Right lobe of liver (tissue), 6 donors: ENCODE results near the gene PRDM4. TPM values are rescaled to one million over a fixed set of nuclear protein-coding genes. Genes with fewer than 3 reads are reported as not detected.

Experiments
- ATAC-seq, 4 donors: fragments of 200-7000 bp; cut with Tn5 transposase; one replicate each; pipeline ENCODE4 v1.9.1; 2020; ENCODE audit warnings: mild to moderate bottlenecking in 4 of 4, moderate library complexity in 4 of 4
- DNase-seq, 3 donors: peaks; one replicate each; pipeline ENCODE4 v3.0.0-alpha.2; 2020
- H3K27ac ChIP-seq, 3 donors: fragments of 200-600 bp; one replicate each; pipeline ENCODE4 v1.8.0; 2022
- H3K27me3 ChIP-seq, 2 donors: fragments of 200-600 bp; one replicate each; pipeline ENCODE4 v1.8.0; 2022
- H3K36me3 ChIP-seq, 4 donors: fragments of 200-600 bp; sonication (generic) in 1 of 4; one replicate each; pipeline versions ENCODE4 v1.5.1 to v1.8.0; 2017 to 2022; ENCODE audit warnings: control low read depth in 1 of 4
- H3K4me1 ChIP-seq, 4 donors: fragments of 200-600 bp; sonication (generic) in 1 of 4; one replicate each; pipeline versions ENCODE4 v1.5.1 to v1.8.0; 2017 to 2022; ENCODE audit warnings: control low read depth in 1 of 4
- H3K4me3 ChIP-seq, 3 donors: fragments of 200-600 bp; one replicate each; pipeline ENCODE4 v1.8.0; 2022
- H3K9me3 ChIP-seq, 4 donors: fragments of 200-600 bp; sonication (generic) in 1 of 4; one replicate each; pipeline versions ENCODE4 v1.5.1 to v1.8.0; 2017 to 2022; ENCODE audit warnings: control low read depth in 1 of 4
- POLR2A ChIP-seq: fragments of 450-650 bp; IDR thresholded peaks from one replicate; pipeline ENCODE4 v1.6.1; 2017; ENCODE audit warnings: antibody characterized with exemption, mild to moderate bottlenecking
- WGBS: methylation state at CpG from one replicate; pipeline ENCODE4 v1.1.6; 2018; ENCODE audit warnings: low coverage, low lambda C conversion rate; ENCODE audit not compliant: insufficient coverage; ENCODE audit errors: missing lambda C conversion rate; 5-methylcytosine and 5-hydroxymethylcytosine counted together
- intact Hi-C, 2 donors: fragments of 100-400 bp; cut with DNase I; formaldehyde crosslinking; loops; one replicate each; pipeline versions ENCODE4 v1.11.2 to v1.14.1; 2022
- total RNA-seq, 6 experiments: library from RNA; depleted of rRNA in 2 of 6; stranded (reverse); fragments of >200 nt in 2 of 6; fragmentation: NEBNext Ultra II Directional in 3 of 6; extraction: Animal tissue kit (Norgen Biotek cat#: 25700) in 3 of 6; gene quantifications; one replicate each; pipeline versions ENCODE4 v1.1.0 to v1.2.4, GENCODE V29; 2016 to 2023
- TF ChIP-seq, protein P1 (sequence below), 4 donors: fragments of 200-600 bp in 3 of 4; fragments of 450-650 bp in 1 of 4; IDR thresholded peaks; one replicate each; pipeline versions ENCODE4 v1.5.1 to v1.8.0; 2016 to 2022; ENCODE audit warnings: antibody characterized with exemption in 4 of 4, mild to moderate bottlenecking in 2 of 4
- donor health status: DM: no; HTN: yes; CAD: no.
- donor health status: DM: no; HTN: no; CAD: no.
- donor health status: DM: no; HTN: no; CAD: no.
- donor health status: DM: no; HTN: yes; CAD: no.
- donor health status: DM: no; HTN: yes; CAD: no.

PRDM4 gene
- total RNA-seq, 6 experiments from 2014 or later = 5.9 to 8.2 (median 7.1) TPM

DNA sequence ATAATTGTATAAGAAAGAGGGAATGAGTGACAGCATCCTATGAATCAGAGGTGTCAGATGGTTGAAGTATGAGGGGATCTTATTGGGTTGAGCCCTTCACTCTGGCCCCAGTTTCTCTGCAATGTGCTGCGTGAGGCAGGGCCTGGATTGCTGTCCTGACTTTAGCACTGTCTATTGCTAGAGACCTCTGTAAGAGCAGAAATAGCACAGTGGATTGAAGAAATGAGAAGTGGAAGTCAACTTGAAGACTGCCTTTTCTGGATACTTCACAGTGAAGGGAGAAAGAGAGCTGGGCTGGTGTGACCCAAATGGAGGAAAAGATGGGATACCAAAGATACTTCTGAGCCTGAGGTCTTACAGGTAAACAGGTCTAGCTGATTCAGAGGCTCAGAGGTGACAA lies 19.4 kb upstream of the PRDM4 start:
- H3K27ac ChIP-seq = no peak overlapping the region
- 78% methylated on average over 1 of the region's 1 CpG for WGBS
- no peak overlapping the region for H3K4me3 ChIP-seq
- no peaks in the 10 kb centered on the region for H3K9me3 ChIP-seq
- no peak for DNase-seq
- TF ChIP-seq, protein P1, sequence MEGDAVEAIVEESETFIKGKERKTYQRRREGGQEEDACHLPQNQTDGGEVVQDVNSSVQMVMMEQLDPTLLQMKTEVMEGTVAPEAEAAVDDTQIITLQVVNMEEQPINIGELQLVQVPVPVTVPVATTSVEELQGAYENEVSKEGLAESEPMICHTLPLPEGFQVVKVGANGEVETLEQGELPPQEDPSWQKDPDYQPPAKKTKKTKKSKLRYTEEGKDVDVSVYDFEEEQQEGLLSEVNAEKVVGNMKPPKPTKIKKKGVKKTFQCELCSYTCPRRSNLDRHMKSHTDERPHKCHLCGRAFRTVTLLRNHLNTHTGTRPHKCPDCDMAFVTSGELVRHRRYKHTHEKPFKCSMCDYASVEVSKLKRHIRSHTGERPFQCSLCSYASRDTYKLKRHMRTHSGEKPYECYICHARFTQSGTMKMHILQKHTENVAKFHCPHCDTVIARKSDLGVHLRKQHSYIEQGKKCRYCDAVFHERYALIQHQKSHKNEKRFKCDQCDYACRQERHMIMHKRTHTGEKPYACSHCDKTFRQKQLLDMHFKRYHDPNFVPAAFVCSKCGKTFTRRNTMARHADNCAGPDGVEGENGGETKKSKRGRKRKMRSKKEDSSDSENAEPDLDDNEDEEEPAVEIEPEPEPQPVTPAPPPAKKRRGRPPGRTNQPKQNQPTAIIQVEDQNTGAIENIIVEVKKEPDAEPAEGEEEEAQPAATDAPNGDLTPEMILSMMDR (IDR thresholded peaks at IDR 0.05) = no peak
- TF ChIP-seq POLR2A = no peak
- peak in 3 of 4 donors; percentile 21 to 53 (median 28) for ATAC-seq
- no peaks in the 10 kb centered on the region for H3K36me3 ChIP-seq
- H3K27me3 ChIP-seq = peaks cover 0 to 4% of the 10 kb centered on the region in 2 donors
- intact Hi-C loops = no loop called here
- peaks cover 0 to 3% (median 0%) of the 10 kb centered on the region in 4 donors for H3K4me1 ChIP-seq

DNA sequence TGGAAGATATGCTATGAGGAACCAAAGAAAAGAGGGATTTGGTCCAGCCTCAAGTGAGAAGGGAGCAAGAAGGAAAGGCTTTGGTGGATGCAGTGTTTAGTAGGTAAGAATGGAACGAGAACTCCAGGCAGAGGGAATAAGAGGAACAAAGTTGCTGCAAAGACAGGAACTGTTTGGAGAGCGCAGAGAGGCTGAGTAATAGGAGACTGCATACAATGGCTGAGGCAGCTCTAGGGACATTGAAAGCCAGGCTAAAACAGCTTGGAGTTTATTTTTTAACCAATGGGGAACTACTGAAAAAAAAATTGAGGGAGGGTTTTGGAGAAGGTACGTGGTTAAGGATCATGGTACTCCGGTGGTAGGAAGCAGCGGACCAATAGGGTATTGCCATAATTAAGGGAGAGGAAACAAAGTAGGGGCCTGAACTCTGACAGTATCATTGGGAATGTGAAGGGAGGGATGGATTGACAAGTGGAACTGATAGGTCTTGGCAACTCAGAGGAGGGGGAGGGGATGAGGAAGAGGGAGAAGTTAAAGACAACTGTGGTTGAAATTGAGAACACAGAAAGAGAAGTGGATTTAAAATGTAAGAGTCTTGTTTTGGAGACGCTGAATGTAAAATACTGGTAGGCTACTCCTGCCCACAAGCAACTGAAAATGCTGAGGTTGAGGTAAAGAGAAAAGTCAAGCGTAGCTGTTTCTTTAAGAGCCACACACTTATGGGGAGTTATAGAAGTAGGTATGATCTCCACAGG lies 18.3 kb upstream of the PRDM4 start:
- DNase-seq = no peak
- TF ChIP-seq, protein P1 (IDR thresholded peaks at IDR 0.05) = no peak
- no peak for TF ChIP-seq POLR2A
- Histone ChIP-seq H3K27me3 (peaks cover 4% of the 10 kb centered on the region in 2 donors), H3K27ac (no peak overlapping the region), H3K4me1 (peaks cover 0 to 6% (median 0%) of the 10 kb centered on the region in 4 donors), H3K4me3 (no peak overlapping the region), H3K36me3 (no peaks in the 10 kb centered on the region), H3K9me3 (no peaks in the 10 kb centered on the region)
- WGBS = 57% methylated on average over 7 of the region's 7 CpGs
- intact Hi-C loops = loop anchor here in 1 of 2 donors (10.0 kb wide), 1 partner anchor 106 kb away; no protein-coding TSS in a partner anchor
- ATAC-seq = peak; percentile 38 to 58 (median 47)

DNA sequence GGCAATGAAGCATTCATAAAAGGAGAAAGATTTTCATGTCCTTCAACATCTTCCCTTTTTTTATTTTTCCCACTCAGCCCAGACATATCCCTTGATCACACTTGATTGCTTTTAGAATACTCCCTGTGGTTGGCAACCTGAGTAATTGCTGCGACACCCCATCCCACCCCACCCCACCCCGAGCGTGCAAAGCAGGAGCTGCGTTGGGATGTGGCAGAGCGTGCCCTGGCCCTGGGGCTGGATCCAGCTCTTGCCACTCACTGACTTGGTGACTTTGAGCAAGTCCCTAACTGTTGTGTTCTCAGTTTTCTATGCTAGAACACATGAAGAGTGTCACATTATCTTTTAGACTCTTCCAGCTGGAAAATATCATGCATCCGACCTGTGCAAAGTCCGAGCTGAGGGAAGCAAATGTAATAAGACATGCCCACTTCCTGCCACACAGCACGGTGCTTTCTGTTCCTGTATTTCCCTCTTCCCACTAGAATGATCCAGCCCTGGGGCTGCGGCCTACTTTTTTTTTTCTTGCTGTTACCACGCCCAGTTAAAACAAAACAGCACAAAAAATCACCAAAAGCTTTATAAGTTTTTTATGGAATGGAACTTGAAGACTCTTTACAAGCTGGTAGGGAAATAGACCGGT lies 17.6 kb upstream of the PRDM4 start:
- Histone ChIP-seq H3K27ac (no peak overlapping the region), H3K36me3 (no peaks in the 10 kb centered on the region), H3K9me3 (no peaks in the 10 kb centered on the region), H3K4me1 (peaks cover 0 to 6% (median 0%) of the 10 kb centered on the region in 4 donors), H3K4me3 (no peak overlapping the region), H3K27me3 (peaks cover 4% of the 10 kb centered on the region in 2 donors)
- intact Hi-C loops = loop anchor here in 1 of 2 donors (10.0 kb wide), 1 partner anchor 106 kb away; no protein-coding TSS in a partner anchor
- TF ChIP-seq, protein P1 (IDR thresholded peaks at IDR 0.05) = no peak
- TF ChIP-seq POLR2A = no peak
- WGBS = 48% methylated on average over 10 of the region's 11 CpGs
- peak in 3 of 4 donors; percentile 46 to 62 (median 48) for ATAC-seq
- no peak for DNase-seq

DNA sequence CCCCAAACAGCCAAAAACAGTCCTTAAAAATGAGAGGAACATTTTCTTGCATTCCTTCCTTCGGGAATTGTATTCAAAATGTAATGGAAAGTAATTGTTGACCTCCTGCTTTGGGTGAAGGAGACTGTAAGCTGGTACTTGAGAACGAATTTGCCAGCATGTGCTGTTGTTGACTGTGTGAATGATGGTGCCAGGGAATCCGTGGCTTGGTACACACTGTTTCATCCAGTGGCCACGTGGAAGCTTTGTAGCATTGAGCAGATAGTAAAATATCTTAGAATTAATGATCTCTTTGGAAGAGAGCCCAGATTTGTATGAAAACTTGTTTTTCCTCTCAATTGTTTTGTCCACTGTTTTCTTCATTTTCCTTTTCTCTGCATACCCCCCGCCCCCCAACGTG lies 15.2 kb upstream of the PRDM4 start:
- ATAC-seq (no peak), DNase-seq (no peak)
- H3K36me3 ChIP-seq = no peaks in the 10 kb centered on the region
- intact Hi-C loops = loop anchor here in 1 of 2 donors (10.0 kb wide), 1 partner anchor 109 kb away; no protein-coding TSS in a partner anchor
- H3K9me3 ChIP-seq = no peaks in the 10 kb centered on the region
- 28% methylated on average over 6 of the region's 6 CpGs for WGBS
- TF ChIP-seq, protein P1 (IDR thresholded peaks at IDR 0.05) = no peak
- no peak for TF ChIP-seq POLR2A
- H3K27ac ChIP-seq = no peak overlapping the region
- H3K4me1 ChIP-seq = peaks cover 0 to 6% (median 0%) of the 10 kb centered on the region in 4 donors
- H3K27me3 ChIP-seq = peaks cover 4% of the 10 kb centered on the region in 2 donors
- no peak overlapping the region for H3K4me3 ChIP-seq
